Erythroblast (primary cell): ENCODE results near the gene RP2.

ENCODE experiments used
- DNase-seq, 2 experiments: peaks; one replicate each; lab custom pipeline; 2025; lab: John Stamatoyannopoulos, UW
- GATA1 ChIP-seq: IDR thresholded peaks from 2 replicates; pipeline ENCODE4 v1.6.1; 2011; ENCODE audit warnings: low read depth, mild to moderate bottlenecking, control low read depth, low read length, moderate library complexity
- POLR2A ChIP-seq: IDR thresholded peaks from 2 replicates; pipeline ENCODE4 v1.6.1; 2011; ENCODE audit warnings: mild to moderate bottlenecking, low read length

RP2 gene

DNA sequence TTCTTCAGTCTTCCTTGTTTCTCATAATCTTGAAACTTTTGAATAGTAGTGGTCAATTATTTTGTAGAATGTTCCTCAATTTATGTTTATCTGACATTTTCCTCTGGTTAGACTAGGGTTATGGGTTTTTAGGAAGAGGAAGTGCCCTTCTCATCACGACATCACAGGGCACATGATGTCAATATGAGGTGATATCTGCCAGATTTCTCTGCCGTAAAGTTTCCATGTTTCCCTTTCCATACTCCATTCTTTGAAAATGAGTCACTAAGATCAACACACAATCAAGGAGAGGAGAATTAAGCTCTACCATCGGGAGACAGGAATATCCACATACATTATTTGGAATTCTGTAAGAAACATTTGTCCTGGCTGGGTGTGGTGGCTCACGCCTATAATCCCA is 28.4 kb downstream of the RP2 start:
- DNase-seq, result no peak
- TF ChIP-seq POLR2A, result no peak
- no peak for TF ChIP-seq GATA1

DNA sequence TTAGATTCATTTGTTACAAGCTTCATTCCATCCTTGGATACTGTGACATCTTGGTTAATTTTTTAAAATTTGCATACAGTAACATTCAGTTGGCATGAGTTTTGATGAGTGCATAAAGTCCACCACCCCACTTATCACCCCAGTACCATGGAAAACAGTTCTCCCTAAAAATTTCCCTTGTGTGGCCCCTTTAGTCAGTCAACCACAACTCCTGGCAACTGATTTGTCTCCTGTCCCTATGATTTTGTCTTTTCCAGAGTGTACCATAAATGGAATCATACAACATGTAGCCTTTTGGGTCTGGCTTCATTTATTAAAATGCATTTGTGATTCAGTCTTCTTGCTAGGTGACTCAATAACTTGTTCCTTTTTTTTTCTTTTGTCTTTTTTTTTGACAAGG is 29.9 kb downstream of the RP2 start:
- DNase-seq, result no peak
- no peak for TF ChIP-seq GATA1

DNA sequence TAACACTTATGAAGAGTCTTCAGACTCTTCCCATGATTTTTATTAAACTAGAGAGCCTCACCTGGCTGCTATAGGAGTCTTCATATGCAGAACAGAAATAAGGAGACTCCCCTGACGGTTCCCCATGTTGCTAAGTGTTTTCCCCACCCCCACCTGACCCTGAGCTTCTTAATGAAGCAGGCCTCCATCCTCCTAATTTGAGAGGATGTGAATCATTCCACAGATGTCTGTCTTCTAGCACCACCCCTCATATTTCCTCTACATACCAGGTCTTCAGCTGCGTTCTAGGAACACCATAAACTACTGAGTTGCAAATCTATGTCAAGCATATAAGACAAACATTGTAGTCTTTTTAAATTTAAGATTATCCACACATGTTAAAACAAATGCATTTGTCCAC is 36.9 kb downstream of the RP2 start:
- no peak for DNase-seq
- TF ChIP-seq GATA1 (no peak), POLR2A (no peak)

DNA sequence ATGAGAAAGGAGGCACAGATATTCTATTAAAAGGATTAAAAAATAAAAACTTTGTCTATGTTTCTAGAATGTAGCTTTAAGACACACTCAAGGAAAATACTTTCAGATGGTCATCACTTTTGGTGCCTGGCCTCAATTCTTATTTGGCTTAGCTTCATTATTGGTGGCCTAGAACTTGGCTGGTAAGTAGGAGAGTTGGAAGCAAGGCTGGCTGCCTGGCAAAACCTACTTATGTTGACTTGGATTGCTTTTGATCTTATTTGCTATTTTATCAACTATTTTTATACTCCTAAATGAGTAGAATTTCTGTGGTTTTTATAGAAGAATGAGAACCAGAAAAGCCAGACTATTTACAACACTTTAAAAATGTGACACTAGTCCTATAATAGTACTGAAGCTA is 40.1 kb downstream of the RP2 start:
- TF ChIP-seq GATA1 (no peak), POLR2A (no peak)
- no peak for DNase-seq

DNA sequence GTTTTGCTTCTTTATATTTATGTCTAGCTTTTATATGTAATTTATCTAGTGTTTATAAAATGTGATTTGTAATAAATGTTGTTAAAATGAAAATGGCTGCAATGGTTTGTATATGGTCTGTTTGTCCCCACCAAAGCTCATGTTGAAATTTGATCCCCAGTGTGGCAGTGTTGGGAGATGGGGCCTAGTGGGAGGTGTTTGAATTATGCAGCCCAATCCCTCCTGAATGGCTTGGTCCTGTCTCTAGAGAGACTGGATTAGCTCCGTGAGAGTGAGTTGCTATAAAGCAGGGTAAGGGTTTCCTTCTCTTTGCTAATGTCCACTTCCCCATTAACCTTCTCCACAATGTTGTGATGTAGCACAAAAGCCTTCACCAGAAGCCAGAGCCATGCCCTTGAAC is 45.4 kb downstream of the RP2 start:
- DNase-seq, result no peak
- TF ChIP-seq POLR2A (no peak), GATA1 (no peak)

DNA sequence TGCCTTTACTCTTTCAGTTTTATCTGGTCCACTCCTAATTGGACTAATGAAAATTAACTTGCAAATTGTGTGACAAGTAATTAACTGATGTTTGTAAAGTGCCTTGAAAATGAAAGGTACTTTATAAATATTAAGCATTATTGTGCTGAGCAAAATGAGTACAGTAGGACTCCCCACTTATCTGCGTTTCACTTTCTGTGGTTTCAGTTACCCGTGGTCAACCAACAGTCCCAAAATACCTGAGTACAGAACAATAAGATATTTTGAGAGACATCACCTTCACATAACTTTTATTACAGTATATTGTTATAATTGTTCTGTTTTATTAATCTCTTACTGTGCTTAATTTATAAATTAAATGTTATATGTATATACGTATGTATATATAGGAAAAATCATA is 48.0 kb downstream of the RP2 start:
- no peak for DNase-seq
- TF ChIP-seq POLR2A (no peak), GATA1 (no peak)

DNA sequence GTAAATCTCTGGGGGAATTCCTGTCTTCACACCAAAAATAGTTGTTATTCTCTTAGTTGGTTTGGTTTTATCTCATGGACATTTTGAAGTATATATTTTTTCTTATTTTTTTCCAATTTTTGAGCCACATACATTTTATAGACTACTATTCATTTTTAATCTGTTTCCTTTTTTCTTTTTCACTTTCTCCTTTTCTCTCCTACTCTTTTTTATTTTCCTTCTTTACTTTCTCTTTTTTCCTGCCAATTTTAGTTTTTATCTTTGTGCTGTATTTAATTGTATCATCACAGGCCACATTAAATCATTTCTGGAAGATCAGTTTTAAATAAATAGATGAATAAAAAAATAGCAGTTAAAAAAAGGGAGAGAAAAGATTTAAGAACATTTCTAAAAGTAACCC is 61.4 kb downstream of the RP2 start:
- DNase-seq, result no peak
- TF ChIP-seq GATA1, result no peak

DNA sequence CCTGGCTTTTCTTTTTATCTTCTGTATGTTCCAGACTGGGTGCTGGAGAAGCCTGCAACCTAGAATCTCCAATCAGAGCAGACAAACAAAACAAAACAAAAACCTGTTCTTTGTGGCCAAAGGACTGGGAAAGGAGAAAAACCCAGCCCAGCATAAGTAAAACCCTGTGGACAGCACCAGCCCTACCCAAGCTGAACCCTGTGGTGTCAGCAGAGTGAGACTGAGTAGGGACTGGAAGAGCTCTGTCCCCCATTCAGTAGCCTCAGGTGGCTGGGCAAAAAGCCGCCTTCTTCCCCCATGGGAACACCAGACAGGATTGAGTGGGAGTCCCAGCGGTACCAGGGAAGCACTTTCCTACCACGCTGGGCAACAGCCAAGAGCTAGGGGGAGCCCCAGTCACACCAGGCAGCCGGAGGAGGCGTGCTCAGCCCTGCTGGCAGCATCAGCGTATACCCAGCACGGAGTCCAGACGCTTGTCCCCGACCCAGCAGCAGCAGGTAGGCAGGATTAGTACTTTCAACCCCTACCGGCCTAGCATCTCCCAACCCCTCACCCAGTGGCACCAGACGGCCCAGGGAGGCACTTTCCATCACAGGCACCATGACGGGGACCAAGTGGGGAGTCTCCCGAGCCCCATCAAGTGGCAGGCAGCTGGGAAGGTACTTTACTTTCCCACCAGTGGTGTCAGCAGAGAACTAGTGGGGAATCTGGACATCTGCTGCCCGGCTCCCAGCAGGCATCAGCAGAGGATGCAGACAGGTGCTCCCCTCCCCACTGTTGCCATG is 66.8 kb downstream of the RP2 start:
- TF ChIP-seq POLR2A, result no peak
- TF ChIP-seq GATA1, result no peak
- peak; percentile 57 to 61 for DNase-seq

DNA sequence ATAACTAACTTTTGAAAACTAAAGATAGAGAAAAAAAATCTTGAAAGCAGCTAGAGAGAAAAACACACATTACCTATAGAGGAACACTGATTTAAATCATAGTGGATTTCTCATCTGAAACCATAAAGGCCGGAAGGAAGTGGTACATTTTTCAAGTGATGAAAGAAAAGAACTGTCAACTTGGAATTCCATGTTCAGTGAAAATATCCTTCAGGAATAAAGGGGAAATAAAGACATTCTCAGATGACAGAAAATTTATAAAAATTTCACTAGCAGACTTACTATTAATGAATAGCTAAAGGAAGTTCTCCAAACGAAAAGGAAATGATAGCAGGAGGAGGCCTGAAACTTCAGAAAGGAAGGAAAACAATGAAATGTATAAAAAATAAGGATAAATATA is 67.8 kb downstream of the RP2 start:
- no peak for DNase-seq
- TF ChIP-seq GATA1 (no peak), POLR2A (no peak)

DNA sequence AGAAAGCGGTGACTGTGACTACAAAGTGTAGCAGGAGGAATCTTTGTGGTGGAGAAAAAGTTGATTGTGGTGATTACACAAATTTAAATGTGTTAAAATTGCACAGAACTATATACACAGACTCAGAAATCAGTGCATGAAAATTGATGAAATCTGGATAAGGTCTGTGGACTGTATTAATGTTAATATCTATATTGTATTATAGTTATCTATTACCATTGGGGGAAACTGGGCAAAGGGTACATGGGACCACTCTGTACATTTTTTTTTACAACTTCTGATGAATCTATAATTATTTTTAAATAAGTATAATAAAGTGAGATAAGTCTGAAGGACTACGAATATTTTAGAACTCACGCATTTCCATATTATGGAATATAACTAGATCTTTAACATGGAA is 73.6 kb downstream of the RP2 start:
- DNase-seq, result no peak
- TF ChIP-seq POLR2A (no peak), GATA1 (no peak)

DNA sequence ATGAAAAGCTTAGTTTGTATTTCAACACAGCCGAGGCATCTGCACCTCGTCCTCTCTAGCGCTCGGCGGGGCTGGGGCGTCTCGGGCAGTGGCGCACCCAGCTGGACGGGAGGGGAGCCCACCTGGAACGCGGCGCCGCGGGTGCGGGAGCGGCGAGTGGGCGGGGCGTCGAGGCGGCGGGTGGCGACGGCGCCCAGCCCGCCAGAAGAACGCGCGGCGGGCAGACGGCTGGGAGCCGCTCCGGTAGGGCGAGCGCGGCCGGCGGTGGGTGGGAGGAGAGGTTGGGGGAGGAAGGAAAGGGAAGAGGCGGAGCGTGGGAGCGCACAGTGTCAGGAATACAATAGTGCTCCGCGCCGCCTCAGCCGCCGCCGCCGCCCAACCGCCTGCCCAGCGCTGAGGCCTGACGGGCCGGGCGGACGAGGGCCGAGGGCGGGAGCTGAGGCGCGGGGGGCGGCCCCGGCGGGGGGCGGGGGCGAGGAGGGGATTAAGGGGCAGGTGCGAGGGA is 75.3 kb downstream of the RP2 start, which contains the start of gene JADE3:
Gene JADE3, plus strand, starts transcription at position 324 of the 505 bp plus-strand sequence. CDS start 72,474 bp downstream, outside the sequence.
- peak; percentile 49 to 57 for DNase-seq
- no peak for TF ChIP-seq GATA1

DNA sequence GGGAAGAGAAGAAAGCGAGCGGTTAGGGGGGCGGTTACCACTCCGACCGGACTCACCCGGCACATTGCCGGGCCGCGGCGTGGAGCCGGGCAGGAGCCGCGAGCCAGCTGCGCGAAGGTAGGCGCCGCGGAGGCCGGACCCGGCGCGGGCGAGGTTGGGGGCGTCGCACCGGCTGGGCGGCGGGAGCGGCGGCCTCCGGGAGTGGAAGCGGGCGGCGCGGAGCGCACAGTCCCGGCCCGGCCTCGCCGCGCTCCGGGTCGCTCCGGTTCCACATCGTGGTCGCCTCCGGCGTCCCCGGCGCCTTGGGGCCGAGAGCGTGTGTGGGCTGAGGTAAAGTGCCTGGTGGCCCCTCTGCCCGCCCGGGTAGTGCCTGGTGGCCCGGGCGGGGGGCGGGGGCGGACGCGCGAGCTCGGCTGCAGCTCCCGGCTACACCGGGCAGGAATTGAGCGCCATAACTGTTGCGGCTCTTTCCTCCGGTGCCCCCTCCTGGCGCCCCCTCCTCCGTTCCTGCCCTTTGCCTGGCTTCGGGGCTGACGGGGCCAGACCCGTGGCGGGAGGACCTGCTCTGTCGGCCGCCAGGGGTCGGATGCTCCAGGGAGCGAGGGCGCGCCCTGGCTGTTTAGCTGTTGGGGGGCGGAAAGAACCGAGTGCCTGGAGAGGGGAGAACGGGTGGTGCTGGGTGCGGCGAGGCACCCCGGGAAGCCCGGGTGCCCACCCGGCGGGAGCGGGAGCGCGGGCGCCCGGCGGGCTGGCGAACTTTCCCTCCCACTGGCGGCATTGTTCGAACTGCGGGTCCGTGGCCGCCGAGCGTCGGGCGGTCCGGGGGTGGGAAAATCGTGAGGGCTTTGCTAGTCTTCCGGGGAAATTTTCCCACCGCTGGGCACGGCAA is 76.0 kb downstream of the RP2 start:
- no peak for TF ChIP-seq GATA1
- no peak for TF ChIP-seq POLR2A

DNA sequence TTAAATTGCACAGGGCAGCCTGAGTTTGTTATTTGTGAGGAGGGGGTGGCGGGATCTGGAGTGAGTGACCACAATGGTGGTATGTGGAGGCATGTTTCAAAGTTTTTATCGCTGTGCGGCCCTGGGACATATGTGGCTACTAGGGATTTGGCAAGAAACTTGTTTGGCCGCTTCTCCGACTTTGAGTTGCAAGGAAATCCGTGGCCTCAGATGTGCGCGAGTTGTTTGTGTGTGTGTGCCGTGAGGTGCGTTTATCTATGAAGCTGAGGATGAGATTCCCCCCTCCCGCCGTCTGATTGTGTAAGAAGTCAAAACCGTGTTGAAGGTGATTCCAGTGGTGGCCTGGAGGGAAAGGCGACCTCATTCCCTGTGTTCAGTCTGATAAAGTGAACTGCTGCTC is 76.8 kb downstream of the RP2 start:
- peak; percentile 15 to 21 for DNase-seq
- TF ChIP-seq POLR2A (no peak), GATA1 (no peak)

More for the DNA sequence above, 76.0 kb downstream of the RP2 start:
- DNase-seq, result peak; percentile 54 to 61

DNA sequence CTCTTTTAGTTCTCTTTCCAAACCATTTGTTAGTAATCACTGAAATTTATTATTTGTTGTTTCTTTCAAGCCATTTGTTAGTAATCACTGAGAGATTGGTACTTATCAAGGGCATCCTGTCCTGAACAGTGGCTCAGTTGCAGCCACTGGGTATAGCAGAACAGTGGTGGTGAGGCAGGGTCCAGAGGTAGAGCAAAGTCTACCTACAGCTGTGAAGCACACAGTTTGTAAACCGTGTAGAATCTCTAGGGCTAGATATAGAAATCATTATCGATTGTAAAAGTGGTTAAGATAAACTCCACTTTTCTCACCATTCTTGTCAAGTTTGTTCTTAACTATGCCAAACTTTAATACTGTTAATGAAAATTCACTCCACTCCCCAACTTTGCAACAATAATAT is 79.4 kb downstream of the RP2 start:
- DNase-seq, result no peak
- TF ChIP-seq POLR2A (no peak), GATA1 (no peak)
